GM12875 (cell line): ENCODE results near the gene RBKS.

ENCODE experiments used
- H3K4me3 ChIP-seq: one replicate; pipeline ENCODE4 v1.5.1; 2011; ENCODE audit warnings: low read depth, low read length, control low read depth
- CTCF ChIP-seq: IDR thresholded peaks from 2 replicates; pipeline ENCODE4 v1.5.1; 2011; ENCODE audit warnings: low read depth, mild to moderate bottlenecking, control low read depth, inconsistent platforms, low read length, moderate library complexity, borderline replicate concordance; ENCODE audit not compliant: insufficient read depth

RBKS gene

GRCh38 chr2:27803046-27803445 is 87.1 kb downstream of the RBKS start:
- H3K4me3 ChIP-seq = no peak overlapping the region
- no peak for TF ChIP-seq CTCF

DNA sequence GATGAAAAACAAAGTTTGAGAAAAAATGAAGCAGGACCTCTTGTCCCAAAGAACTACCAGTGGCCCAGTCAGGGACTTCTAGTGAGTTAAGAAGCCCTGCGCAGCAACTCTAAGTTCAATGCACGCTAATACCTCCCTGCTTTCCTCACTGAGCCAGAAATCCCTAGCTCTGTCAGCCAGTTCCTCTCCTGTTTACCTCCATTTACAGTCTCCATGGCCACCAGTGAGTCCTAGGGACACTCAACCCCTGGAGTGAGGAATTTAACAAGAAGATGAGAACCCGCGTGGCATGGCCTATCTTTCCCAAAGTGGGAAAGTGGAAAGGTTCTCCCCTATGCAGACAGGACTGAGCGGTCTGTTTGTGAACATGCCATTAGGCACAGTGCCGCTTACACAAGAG is 87.6 kb downstream of the RBKS start:
- TF ChIP-seq CTCF = no peak
- H3K4me3 ChIP-seq = no peak overlapping the region

DNA sequence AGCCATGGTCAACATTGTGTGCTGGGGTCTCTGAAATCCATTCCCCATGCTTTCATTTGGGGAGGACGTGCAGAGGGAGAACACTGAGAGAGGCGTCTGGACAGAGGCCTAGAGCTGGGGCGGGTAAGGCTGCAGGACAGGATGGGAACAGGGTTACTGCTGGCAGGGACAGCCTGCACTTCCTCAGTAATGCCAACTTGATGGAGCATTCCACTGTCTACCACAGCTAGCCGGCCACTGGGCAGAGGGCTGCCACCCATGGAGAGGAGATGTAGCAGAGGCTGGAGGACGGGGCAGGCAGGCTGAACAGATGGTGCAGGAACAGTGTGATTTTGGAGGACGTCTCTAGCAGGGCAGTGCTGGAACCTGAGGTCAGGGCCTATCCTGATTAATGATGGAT is 89.3 kb downstream of the RBKS start:
- TF ChIP-seq CTCF = no peak
- no peak overlapping the region for H3K4me3 ChIP-seq

DNA sequence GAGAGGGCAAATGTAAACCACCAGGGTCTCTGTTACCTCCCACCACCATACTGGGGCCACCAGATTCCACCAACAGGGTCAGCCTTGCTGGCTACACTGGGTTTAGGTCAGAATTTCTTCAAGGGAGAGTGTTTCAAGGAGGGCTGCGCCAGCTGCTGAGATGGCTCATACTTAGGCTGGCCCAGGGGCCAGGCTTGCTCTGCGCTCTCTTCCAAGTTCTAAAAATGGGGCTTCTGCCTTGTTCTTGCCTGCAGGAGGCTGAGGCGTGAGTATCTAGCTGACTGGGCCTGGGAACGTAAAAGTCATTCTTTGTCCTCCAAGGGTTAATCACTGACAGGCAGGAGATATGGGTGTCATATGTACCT is 90.6 kb downstream of the RBKS start:
- no peak overlapping the region for H3K4me3 ChIP-seq
- TF ChIP-seq CTCF = no peak

GRCh38 chr2:27798948-27799645 is 91.1 kb downstream of the RBKS start:
- H3K4me3 ChIP-seq = no peak overlapping the region

DNA sequence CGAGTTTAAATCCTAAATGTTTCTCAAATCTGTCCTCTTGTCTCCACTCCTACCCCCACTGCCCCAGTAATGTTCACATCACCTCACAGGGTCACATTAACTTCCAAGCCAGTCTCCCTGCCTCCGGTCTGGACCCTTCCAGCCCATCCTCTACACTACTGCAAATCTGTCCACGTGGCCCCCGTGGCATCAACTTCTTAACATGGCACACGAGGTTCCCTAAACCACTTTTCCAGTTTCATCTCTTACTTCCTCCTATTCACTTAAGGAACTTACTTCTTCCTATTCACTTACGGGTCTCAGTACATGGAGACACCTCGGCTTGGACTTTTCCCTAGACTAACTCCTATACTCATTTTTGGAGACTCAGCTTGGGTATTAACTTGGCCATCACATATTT is 91.7 kb downstream of the RBKS start:
- no peak for TF ChIP-seq CTCF
- no peak overlapping the region for H3K4me3 ChIP-seq

More at GRCh38 chr2:27798948-27799645, 91.1 kb downstream of the RBKS start:
- TF ChIP-seq CTCF = no peak

DNA sequence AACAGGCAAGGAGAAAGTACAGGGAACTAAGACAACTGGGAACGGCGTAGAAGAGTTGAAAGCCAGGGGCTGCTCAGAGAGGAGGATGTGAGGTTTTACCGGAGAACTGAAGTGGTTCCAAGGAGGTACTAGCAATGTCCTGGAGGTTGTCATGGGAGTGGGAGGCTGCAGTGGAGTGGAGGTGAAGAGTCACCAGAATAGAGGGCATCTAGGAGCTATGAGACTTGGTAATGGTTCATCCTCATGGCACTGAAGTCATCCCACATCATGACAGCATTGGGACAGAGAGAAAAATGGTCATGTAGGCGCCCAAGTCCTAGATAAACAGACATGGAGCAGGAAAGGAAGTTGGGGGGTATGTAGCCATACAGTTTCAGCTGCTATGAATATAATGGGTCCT is 92.3 kb downstream of the RBKS start:
- H3K4me3 ChIP-seq = no peak overlapping the region
- no peak for TF ChIP-seq CTCF
